ENCODE results near the gene DIAPH3. TPM values are rescaled to one million over a fixed set of nuclear protein-coding genes. Genes with fewer than 3 reads are reported as not detected.

DIAPH3 gene
- total RNA-seq, 4 donors from 2014 or later, result 0.27 to 3.9 (median 2.1) TPM

GRCh38 chr13:59901191-59901590 lies 262.5 kb downstream of the DIAPH3 start:
- 92 to 96% methylated on average over 3 of the region's 3 CpGs for WGBS, 2 donors
- TF ChIP-seq POLR2A (IDR thresholded peaks at IDR 0.05), result no peak
- TF ChIP-seq, protein P1, sequence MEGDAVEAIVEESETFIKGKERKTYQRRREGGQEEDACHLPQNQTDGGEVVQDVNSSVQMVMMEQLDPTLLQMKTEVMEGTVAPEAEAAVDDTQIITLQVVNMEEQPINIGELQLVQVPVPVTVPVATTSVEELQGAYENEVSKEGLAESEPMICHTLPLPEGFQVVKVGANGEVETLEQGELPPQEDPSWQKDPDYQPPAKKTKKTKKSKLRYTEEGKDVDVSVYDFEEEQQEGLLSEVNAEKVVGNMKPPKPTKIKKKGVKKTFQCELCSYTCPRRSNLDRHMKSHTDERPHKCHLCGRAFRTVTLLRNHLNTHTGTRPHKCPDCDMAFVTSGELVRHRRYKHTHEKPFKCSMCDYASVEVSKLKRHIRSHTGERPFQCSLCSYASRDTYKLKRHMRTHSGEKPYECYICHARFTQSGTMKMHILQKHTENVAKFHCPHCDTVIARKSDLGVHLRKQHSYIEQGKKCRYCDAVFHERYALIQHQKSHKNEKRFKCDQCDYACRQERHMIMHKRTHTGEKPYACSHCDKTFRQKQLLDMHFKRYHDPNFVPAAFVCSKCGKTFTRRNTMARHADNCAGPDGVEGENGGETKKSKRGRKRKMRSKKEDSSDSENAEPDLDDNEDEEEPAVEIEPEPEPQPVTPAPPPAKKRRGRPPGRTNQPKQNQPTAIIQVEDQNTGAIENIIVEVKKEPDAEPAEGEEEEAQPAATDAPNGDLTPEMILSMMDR (IDR thresholded peaks at IDR 0.05), result no peak
- no peak overlapping the region for H3K4me3 ChIP-seq (ENCODE audit: low read depth, poor library complexity, severe bottlenecking)
- intact Hi-C loops (cut with DNase I; ENCODE audit: low total_unique reads), result no loop called here
- DNase-seq (ENCODE audit: low spot score in 2 of 2), result no peak

GRCh38 chr13:59898066-59898465 lies 265.7 kb downstream of the DIAPH3 start:
- 79 to 82% methylated on average over 2 of the region's 2 CpGs for WGBS, 2 donors
- TF ChIP-seq, protein P1 (IDR thresholded peaks at IDR 0.05), result no peak
- no peak for TF ChIP-seq POLR2A (IDR thresholded peaks at IDR 0.05)
- H3K4me3 ChIP-seq (ENCODE audit: low read depth, poor library complexity, severe bottlenecking), result no peak overlapping the region
- DNase-seq (ENCODE audit: low spot score in 2 of 2), result no peak
- intact Hi-C loops (cut with DNase I; ENCODE audit: low total_unique reads), result no loop called here

DNA sequence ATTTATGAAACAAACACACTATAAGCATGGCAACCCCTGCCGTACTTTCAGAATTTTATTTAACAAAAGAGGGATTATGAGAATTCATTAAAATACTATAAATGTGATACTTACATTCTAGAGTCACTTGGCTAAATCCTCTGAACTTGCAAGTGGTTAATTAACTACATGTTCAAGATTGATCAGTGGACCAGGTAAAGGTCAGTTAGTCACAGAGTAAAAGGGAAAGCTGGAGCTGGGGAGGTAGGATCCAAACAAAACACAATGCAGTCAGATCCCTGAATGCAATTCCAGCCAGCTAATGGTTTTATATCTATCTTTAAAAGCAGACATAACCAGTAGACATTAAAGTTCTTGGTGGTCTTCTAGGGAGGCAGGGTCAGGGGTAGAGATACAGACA lies 270.5 kb downstream of the DIAPH3 start:
- WGBS, 2 donors, result 98% methylated on average over 1 of the region's 1 CpG
- intact Hi-C loops (cut with DNase I; ENCODE audit: low total_unique reads), result no loop called here
- TF ChIP-seq POLR2A (IDR thresholded peaks at IDR 0.05), result no peak
- TF ChIP-seq, protein P1 (IDR thresholded peaks at IDR 0.05), result no peak

GRCh38 chr13:59891053-59891452 lies 272.7 kb downstream of the DIAPH3 start:
- TF ChIP-seq, protein P1 (IDR thresholded peaks at IDR 0.05), result no peak
- no peak for TF ChIP-seq POLR2A (IDR thresholded peaks at IDR 0.05)
- intact Hi-C loops (cut with DNase I; ENCODE audit: low total_unique reads), result no loop called here
- DNase-seq (ENCODE audit: low spot score in 2 of 2), result no peak
- H3K4me3 ChIP-seq (ENCODE audit: low read depth, poor library complexity, severe bottlenecking), result no peak overlapping the region

More for the DNA sequence above, 270.5 kb downstream of the DIAPH3 start:
- DNase-seq (ENCODE audit: low spot score in 2 of 2), result no peak
- H3K4me3 ChIP-seq (ENCODE audit: low read depth, poor library complexity, severe bottlenecking), result no peak overlapping the region

- intact Hi-C loops (cut with DNase I; ENCODE audit: low total_unique reads), result no loop called here
- no peak for DNase-seq (ENCODE audit: low spot score in 2 of 2)
- TF ChIP-seq, protein P1 (IDR thresholded peaks at IDR 0.05), result no peak
- no peak for TF ChIP-seq POLR2A (IDR thresholded peaks at IDR 0.05)
- 50 to 58% methylated on average over 1 of the region's 1 CpG for WGBS, 2 donors
- no peak overlapping the region for H3K4me3 ChIP-seq (ENCODE audit: low read depth, poor library complexity, severe bottlenecking)
Observed at GRCh38 chr13:59890054-59890453, 273.7 kb downstream of the DIAPH3 start.

DNA sequence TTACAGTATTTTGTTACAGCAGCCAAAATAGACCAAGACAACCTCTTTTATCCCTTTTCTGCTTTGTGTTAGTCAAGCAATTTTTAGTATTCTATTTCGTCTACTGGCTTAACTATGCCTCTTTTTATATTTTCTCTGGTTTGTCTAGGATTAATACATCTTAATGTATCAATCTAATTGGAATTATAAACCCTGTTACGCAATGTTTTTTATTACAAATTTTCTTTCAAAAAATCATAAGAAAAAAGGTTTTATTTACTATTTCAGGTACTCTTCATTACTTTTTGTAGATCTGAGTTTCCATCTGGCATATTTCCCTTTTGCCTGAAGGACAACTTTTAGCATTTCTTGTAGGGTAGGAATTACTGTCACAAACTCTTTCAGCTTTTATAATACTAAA lies 275.3 kb downstream of the DIAPH3 start:
- DNase-seq (ENCODE audit: low spot score in 2 of 2), result no peak
- TF ChIP-seq, protein P1 (IDR thresholded peaks at IDR 0.05), result no peak
- TF ChIP-seq POLR2A (IDR thresholded peaks at IDR 0.05), result no peak
- 96 to 98% methylated on average over 2 of the region's 2 CpGs for WGBS, 2 donors
- intact Hi-C loops (cut with DNase I; ENCODE audit: low total_unique reads), result no loop called here
- H3K4me3 ChIP-seq (ENCODE audit: low read depth, poor library complexity, severe bottlenecking), result no peak overlapping the region

All from lower leg skin (tissue), 4 donors.